Activated CD4-positive, alpha-beta T cell treated with anti-CD3 and anti-CD28 coated beads, Interleukin-2, amount 50 U/mL, for 1 hour (primary cell): Measurements from ENCODE around the gene FAR2.

Source experiments
- DNase-seq: peaks from one replicate; pipeline ENCODE4 v3.0.0-alpha.2; 2020

Gene FAR2

GRCh38 chr12:29208936-29209701 lies 60.0 kb downstream of the FAR2 start:
- no peak for DNase-seq

- DNase-seq = no peak
Observed at GRCh38 chr12:29211696-29212095, 62.6 kb downstream of the FAR2 start.

- DNase-seq = no peak
Observed at GRCh38 chr12:29212682-29213403, 63.8 kb downstream of the FAR2 start.

DNA sequence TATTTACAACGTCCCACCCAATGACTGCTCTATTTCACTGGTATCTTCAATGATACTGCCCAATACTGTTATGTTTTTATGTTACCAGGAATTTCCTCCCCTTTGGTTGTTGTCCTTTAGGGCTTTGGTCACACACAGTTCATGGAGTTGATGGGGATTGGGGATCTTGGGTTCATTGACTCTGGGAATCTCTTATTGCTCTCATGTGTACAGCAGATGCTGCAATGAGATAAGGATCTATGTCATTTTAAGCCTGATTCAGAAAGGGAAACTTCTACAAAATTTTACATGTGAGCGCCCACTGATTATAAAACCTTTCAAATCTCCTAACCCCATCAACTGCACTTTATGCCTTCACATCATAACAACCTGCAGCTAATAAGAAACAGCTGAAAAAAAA lies 67.2 kb downstream of the FAR2 start:
- DNase-seq = no peak

- no peak for DNase-seq
Observed at GRCh38 chr12:29216797-29217575, 67.9 kb downstream of the FAR2 start.

DNA sequence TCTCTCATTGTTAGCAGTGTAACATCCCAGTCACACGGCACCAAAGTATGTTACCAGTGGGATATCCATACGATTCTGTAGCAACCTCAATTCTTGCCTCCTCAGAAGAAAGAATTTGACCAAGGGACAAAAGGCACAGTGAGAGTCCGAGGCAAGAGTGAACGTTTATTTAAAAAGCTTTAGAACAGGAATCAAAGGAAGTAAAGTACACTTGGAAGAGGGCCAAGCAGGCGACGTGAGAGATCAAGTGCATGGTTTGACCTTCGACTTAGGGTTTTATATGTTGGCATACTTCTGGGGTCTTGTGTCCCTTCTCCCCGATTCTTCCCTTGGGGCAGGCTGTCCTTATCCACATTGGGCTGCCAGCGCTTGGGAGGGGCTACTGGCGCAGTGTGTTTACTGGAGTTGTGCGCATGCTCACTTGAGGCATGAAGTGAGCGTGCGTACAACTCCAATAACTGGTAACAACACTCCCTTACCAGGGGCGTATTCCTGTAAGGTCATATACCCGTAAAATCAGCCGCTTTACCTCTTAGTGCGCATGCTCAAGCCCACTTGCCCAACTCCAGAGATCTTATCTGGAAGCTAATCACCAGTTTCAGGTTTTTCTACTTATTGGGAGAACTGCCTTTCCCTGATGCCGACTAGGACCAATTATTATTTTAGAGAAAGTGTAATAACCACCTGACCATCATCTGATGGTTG lies 71.7 kb downstream of the FAR2 start:
- no peak for DNase-seq

GRCh38 chr12:29222200-29222599 lies 73.1 kb downstream of the FAR2 start:
- no peak for DNase-seq

DNA sequence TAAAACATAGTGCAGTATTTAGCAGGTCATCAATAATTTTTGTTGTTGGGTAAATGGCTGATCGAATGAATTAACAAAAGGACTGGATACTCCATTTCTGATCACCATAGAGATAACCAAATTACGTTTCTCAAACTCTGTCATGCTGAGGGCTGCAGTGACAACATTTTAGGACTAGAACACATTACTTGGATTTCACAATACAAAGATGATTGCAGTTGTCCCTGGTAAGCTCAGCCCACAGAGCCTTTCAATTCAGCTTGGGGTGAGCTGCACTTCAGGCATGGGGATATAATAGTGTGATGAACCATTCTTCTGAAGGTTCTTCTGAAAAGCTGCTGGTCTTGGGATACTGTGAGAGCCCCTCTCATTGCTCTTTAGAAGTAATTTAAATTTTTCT lies 74.3 kb downstream of the FAR2 start:
- no peak for DNase-seq

- DNase-seq = no peak
Observed at GRCh38 chr12:29223956-29224543, 75.0 kb downstream of the FAR2 start.

DNA sequence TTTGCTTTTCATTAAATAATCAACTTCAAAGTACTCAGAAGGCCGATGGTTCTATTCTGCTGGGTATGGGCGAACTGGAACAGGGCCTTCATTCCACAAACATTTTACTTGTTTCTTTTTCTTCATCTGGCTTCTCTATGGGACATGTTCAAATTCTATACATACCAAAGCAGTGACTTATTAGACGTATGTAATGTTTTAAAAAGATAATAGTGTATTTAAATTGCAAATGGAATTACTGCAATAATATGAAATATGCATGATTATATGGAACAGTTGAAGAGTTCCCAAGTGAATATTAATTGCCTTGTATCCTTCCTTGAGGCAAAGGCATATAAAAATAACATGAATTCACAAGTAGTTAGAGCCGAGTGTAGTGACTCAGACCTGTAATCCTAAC lies 75.5 kb downstream of the FAR2 start:
- no peak for DNase-seq

DNA sequence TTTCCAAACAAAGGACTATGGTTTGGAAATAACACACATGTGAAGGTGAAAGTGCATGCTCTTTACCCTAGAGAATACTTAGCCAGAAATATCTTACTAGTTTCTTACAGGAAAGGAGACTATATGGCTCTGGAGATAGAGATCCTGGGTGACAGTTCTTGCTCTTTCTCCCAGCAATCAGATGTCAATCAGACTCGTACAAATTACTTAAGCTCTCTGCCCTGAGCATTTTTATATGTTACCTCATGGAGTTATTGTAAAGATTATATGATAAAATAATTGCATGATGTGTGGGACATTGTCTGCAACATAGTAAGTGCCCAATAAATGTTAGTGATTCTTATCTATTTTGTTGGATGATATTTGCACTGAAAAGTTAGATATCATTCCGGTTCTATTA lies 76.8 kb downstream of the FAR2 start:
- no peak for DNase-seq

- no peak for DNase-seq
Observed at GRCh38 chr12:29226616-29227015, 77.5 kb downstream of the FAR2 start.

GRCh38 chr12:29228474-29229157 lies 79.5 kb downstream of the FAR2 start:
- DNase-seq = no peak

DNA sequence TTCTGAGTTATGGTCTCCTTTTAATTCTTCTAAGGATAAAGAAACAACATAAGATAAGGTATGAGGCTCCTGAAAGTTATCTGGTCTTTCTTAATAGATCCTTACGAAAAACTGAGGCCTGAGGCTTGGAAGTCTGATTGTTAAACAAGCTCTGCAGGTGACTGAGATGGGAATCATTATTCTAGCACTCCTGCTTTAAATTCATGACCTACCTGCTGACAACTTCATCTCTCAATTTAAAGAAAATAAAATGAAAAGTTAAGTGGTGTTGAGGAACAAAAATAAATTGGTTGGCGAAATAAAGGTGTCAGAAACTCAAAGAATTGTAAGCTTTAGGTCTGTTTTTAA lies 80.1 kb downstream of the FAR2 start:
- DNase-seq = no peak

DNA sequence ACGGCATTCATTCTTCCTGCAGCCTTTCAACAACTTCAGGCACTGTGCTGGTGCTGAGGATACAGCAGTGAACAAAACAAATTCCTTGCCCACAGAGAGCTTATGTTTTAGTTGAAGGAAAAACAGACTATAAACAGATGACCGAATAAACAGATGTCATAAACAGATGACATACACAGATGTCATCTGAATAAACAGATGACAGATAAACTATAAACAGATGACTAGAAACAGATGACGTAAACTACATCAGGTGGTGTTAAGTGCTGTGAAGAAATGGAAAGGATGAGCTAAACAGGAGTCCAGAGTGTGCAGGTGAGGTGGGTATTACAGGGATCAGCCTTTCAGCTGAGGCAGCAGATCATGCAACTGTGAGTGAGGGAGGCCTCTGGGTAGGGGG lies 80.9 kb downstream of the FAR2 start:
- DNase-seq = no peak

DNA sequence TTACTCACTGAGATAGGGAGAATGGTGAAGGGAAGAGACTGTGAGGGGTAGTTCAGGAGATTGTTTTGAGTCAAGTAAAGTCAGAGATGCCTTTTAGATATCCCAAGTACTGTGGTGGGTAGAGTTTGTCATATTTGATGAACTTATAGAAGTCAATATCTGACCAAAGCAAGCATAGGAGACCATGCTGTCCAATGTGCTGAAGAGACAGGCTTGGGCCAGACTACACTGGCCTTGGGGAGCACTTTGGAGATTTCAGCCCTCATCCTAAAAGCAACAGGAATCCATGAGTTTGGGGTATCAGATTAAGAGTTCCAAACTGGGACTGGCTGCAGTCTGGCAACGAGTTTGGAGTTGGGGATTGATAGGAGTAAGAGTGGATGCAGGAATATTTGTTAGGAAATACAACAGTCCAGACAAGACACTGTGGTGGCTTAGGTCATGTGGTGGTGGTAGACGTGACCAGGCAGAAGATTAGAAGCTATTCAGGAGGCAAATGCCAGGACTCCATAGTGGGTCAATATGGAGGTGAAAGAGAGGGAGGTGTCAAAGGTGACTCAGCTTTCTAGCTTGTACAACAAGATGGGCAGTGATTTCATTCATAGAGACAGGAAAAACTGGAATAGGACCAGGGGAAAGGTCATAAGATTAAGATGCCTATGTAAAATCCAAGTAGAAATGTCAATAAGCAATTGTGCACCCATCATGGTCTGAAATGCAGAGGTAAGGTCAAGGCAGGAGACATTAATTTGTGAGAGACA lies 81.9 kb downstream of the FAR2 start:
- DNase-seq = no peak

DNA sequence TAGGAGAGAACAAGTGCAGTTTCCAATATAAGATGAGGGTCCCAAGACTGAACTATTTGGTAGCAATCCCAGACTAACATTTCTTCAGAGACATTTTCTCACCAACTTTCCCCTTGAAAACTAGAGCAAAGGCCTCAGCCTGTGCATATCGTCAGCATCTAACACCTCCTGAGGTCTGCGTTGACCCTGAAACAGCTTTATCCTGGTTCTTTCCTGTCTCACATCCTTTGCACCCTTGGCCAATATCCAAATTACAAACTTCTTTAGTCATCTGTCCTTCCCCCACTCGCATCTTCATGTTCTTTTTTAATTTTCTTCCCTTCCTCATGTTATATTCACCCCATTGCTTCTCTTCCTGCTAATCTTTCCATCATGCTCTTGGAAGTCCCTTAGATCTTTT lies 83.0 kb downstream of the FAR2 start:
- no peak for DNase-seq

DNA sequence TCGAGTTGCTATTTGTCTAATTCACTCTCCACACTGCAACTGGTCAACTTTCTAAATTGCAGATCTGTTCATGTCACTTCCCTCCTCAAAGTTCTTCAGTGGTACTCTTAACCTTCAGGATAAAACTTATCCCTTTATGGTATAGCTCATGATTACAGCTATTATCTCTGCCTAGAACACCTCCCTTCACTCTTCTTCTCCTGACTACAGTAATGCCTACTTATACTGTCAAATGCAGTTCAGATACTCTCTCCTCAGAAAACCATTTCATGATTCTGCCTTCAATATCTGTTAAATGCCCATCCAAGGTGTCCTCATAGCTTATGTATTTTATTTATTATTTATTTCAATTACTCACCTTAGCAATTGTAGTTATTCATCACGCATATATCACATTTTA lies 85.5 kb downstream of the FAR2 start:
- DNase-seq = no peak

DNA sequence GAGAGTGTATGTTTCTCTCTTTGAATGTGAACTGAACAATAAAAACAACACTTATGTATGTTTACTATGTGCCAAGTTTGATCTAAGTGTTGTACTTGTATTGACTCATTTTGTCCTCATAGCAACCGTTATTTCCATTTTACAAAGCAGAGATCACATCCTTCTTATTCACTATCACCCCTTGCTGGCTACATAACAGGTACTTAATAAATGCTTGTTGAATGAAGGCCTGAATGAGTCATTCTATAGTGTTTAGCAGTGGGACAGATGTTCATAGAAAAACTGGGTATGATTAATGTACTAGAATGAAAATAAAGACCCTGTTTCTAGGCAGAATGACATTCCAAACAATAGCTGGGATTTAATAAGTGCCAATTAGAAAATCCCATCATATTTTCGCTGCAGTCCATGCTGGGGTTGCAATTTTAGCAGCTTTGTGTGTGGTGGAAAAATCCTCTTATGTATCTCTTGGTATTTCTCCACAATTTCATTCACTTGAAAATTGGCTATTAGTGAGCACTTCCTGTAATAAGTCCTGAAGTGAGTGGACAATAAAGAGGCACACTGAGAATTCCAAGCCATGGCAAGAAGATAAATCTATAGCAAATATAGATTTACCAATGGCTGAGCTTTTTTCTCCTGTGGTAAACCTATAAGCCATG lies 86.0 kb downstream of the FAR2 start:
- no peak for DNase-seq

GRCh38 chr12:29238822-29239291 lies 89.8 kb downstream of the FAR2 start:
- no peak for DNase-seq

DNA sequence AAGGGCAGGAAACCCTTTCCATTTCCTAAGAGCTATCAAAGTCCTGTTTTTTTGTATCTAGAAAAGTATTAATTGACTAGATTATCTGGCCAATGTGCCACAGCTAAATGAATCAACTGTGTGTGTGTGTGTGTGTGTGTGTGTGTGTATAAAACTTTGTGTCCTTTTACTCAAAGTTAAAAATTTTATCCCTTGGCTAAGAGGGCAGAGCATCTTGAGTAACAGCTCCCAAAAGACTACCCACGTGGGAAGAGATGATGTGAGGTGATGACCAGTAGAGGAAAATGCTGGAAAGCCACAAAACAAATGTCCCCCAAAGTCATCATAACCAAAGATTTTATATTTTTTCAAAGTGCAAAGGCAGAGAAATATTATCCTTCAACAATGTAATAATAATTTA lies 90.3 kb downstream of the FAR2 start:
- DNase-seq = no peak
